HepG2 (cell line): ENCODE measurements around the gene ATP8A1. TPM values are rescaled to one million over a fixed set of nuclear protein-coding genes. Genes with fewer than 3 reads are reported as not detected.

Experiments used
- ATAC-seq: fragments of 200-7000 bp; cut with Tn5 transposase; 3 replicates; pipeline ENCODE4 v1.9.1; 2020; ENCODE audit warnings: mild to moderate bottlenecking, moderate library complexity
- BruUV-seq: library from RNA; stranded (reverse); fragments of 400-500 nt; replicated peaks from 2 replicates; lab custom pipeline; 2021; lab: Mats Ljungman, UMichigan
- CTCF ChIA-PET: fragments of 300-600 bp; formaldehyde crosslinking; extraction: SDS; loops from one replicate; lab custom pipeline; 2021; ENCODE audit warnings: low total read pairs, inconsistent platforms, low intra/inter-chr PET ratio; lab: Yijun Ruan, JAX
- POLR2A ChIA-PET: fragments of 350-600 bp; sonication (Branson Sonifier 250); formaldehyde crosslinking; loops from one replicate; lab custom pipeline; 2020; ENCODE audit warnings: antibody characterized with exemption, inconsistent platforms; lab: Yijun Ruan, JAX
- DNase-seq: peaks from one replicate; pipeline ENCODE4 v3.0.0-alpha.2; 2015; ENCODE audit warnings: low spot score
- FAIRE-seq: peaks from 3 replicates; lab custom pipeline; 2011; peaks lifted over from hg19 to GRCh38; lab: Jason Lieb, UNC
- H2AFZ ChIP-seq: one replicate; pipeline ENCODE4 v1.6.1; 2011; ENCODE audit warnings: low read length, inconsistent platforms
- H3K27ac ChIP-seq: fragments of 300-600 bp; 3 replicates; pipeline ENCODE4 v1.8.0; 2011; ENCODE audit warnings: mixed run types, mild to moderate bottlenecking, mixed read lengths, low read length, inconsistent platforms; ENCODE audit not compliant: insufficient read depth; ENCODE audit errors: extremely low read length
- H3K27me3 ChIP-seq, 2 experiments: fragments of 200-600 bp in 1 of 2; 2 replicates in 1 of 2; 3 replicates in 1 of 2; pipeline versions ENCODE4 v1.6.0 to v1.8.0; 2011; ENCODE audit warnings: low read length in 2 of 2, mild to moderate bottlenecking in 2 of 2, moderate library complexity in 2 of 2, inconsistent platforms in 1 of 2; ENCODE audit not compliant: insufficient read depth in 2 of 2, control insufficient read depth in 1 of 2
- H3K36me3 ChIP-seq, 2 experiments: fragments of 200-600 bp in 1 of 2; replicated peaks in 1 of 2; 2 replicates in 1 of 2; 3 replicates in 1 of 2; pipeline versions ENCODE4 v1.5.1 to v1.8.0; 2011; ENCODE audit warnings: low read length in 2 of 2, inconsistent platforms in 1 of 2; ENCODE audit not compliant: insufficient read depth in 2 of 2, control insufficient read depth in 1 of 2
- H3K4me1 ChIP-seq: 2 replicates; pipeline ENCODE4 v1.5.1; 2012; ENCODE audit warnings: low read length, inconsistent platforms; ENCODE audit not compliant: insufficient read depth
- H3K4me2 ChIP-seq: 2 replicates; pipeline ENCODE4 v1.6.0; 2011; ENCODE audit warnings: low read depth, low read length, inconsistent platforms
- H3K4me3 ChIP-seq, 3 experiments: fragments of 200-600 bp in 1 of 3; sonication (generic), shearing (Covaris generic) in 1 of 3; replicated peaks in 1 of 3; 2 replicates each; pipeline ENCODE4 v1.5.1; 2011 to 2016; ENCODE audit warnings: low read length in 3 of 3, inconsistent platforms in 2 of 3, low read depth in 2 of 3, mild to moderate bottlenecking in 2 of 3, control low read depth in 1 of 3, mixed read lengths in 1 of 3; ENCODE audit not compliant: insufficient read depth in 1 of 3
- H3K79me2 ChIP-seq: one replicate; pipeline ENCODE4 v1.6.1; 2011; ENCODE audit warnings: low read length, inconsistent platforms; ENCODE audit not compliant: insufficient read depth
- H3K9ac ChIP-seq: 2 replicates; pipeline ENCODE4 v1.6.0; 2011; ENCODE audit warnings: mild to moderate bottlenecking, low read depth, low read length, inconsistent platforms; ENCODE audit not compliant: insufficient read depth
- H3K9me3 ChIP-seq: 2 replicates; pipeline ENCODE4 v1.5.1; 2012; ENCODE audit warnings: mild to moderate bottlenecking, low read length
- H4K20me1 ChIP-seq: 2 replicates; pipeline ENCODE4 v1.6.0; 2011; ENCODE audit warnings: inconsistent platforms, mild to moderate bottlenecking, low read length, moderate library complexity; ENCODE audit not compliant: insufficient read depth
- DZIP1 ChIP-seq: sonication (generic); formaldehyde crosslinking; IDR thresholded peaks from 2 replicates; pipeline ENCODE4 v1.5.0; 2020; ENCODE audit warnings: mild to moderate bottlenecking, missing genetic modification reagents
- FOXK2 ChIP-seq: fragments of 450-650 bp; IDR thresholded peaks from 2 replicates; pipeline ENCODE4 v1.6.1; 2016
- HCFC1 ChIP-seq: fragments of 150-350 bp; IDR thresholded peaks from 2 replicates; pipeline ENCODE4 v1.6.1; 2014; ENCODE audit warnings: low read depth, low read length
- LCORL ChIP-seq, 2 experiments: fragments of 450-650 bp in 1 of 2; sonication (generic) in 1 of 2; formaldehyde crosslinking in 1 of 2; IDR thresholded peaks; 2 replicates each; pipeline versions ENCODE4 v1.5.0 to v1.6.1; 2017 to 2020; ENCODE audit warnings: antibody characterized with exemption in 1 of 2, missing genetic modification reagents in 1 of 2
- NR2F1 ChIP-seq, 2 experiments: fragments of 450-650 bp in 1 of 2; formaldehyde crosslinking in 1 of 2; IDR thresholded peaks; 2 replicates each; pipeline versions ENCODE4 v1.5.0 to v1.6.1; 2016 to 2020; ENCODE audit warnings: mild to moderate bottlenecking in 1 of 2, missing compliant biosample characterization in 1 of 2, missing genetic modification reagents in 1 of 2, moderate library complexity in 1 of 2
- TFE3 ChIP-seq: IDR thresholded peaks from 2 replicates; pipeline ENCODE4 v1.6.1; 2016
- ZBTB21 ChIP-seq: sonication (generic); formaldehyde crosslinking; IDR thresholded peaks from 2 replicates; pipeline ENCODE4 v1.4.0; 2020; ENCODE audit warnings: missing genetic modification reagents
- ZNF562 ChIP-seq: sonication (generic); formaldehyde crosslinking; IDR thresholded peaks from 2 replicates; pipeline ENCODE4 v1.8.0; 2022; ENCODE audit warnings: missing genetic modification reagents, borderline replicate concordance
- ZNF616 ChIP-seq: sonication (generic); formaldehyde crosslinking; IDR thresholded peaks from 2 replicates; pipeline ENCODE4 v1.5.0; 2020; ENCODE audit warnings: low read depth, mild to moderate bottlenecking, missing genetic modification reagents
- WGBS: methylation state at CpG from one replicate; pipeline ENCODE4 v1.1.6; 2017; ENCODE audit warnings: low lambda C conversion rate; 5-methylcytosine and 5-hydroxymethylcytosine counted together
- in situ Hi-C: cut with HindIII; loops from 2 replicates; pipeline ENCODE4 v1.10.0; 2017; ENCODE audit warnings: low pct_unique_long_range_greater_than_20kb; ENCODE audit not compliant: extremely low pct_ligation_motif_present
- intact Hi-C: fragments of 100-400 bp; cut with micrococcal nuclease; formaldehyde crosslinking; loops from one replicate; pipeline ENCODE4 v1.10.0; 2022; ENCODE audit not compliant: unreplicated experiment
- polyA plus RNA-seq, 8 experiments: library from polyadenylated mRNA; depleted of rRNA in 3 of 8; stranded (reverse) in 7 of 8; unstranded in 1 of 8; fragments of >200 nt; fragmentation: Illumina TruSeq in 4 of 8; extraction: Trizol in 4 of 8; gene quantifications; 2 replicates each; pipeline versions ENCODE4 v1.2.1 to v1.2.3, GENCODE V29; 2011 to 2016; ENCODE audit warnings: low read depth in 4 of 8, missing spikeins in 1 of 8, mixed read lengths in 1 of 8; ENCODE audit not compliant: insufficient read depth in 1 of 8
- total RNA-seq, 5 experiments: library from RNA; depleted of rRNA; stranded (reverse); fragments of >200 nt; fragmentation: Illumina TruSeq; extraction: Trizol; gene quantifications; 2 replicates each; pipeline ENCODE4 v1.2.3, GENCODE V29; 2016; ENCODE audit warnings: low read depth in 1 of 5

Gene ATP8A1
- total and polyA plus RNA-seq, 2 of the 13 experiments (the other 11 are each of a cell fraction or from before 2014, with no cell fraction given): 1.7 to 6.2 TPM

- H3K79me2 ChIP-seq: no peaks in the 10 kb centered on the region
- TF ChIP-seq LCORL (IDR thresholded peaks at IDR 0.05): peak; percentile 52; the same call in 1 of the 2 replicates
- no peak for TF ChIP-seq LCORL (CRISPR knock-in tag; IDR thresholded peaks at IDR 0.05)
- no peak for TF ChIP-seq NR2F1 (CRISPR knock-in tag; IDR thresholded peaks at IDR 0.05)
- ChIA-PET CTCF (no interaction called here), POLR2A (no interaction called here)
- no peak for DNase-seq
- no peaks in the 10 kb centered on the region for H3K36me3 ChIP-seq
- no peak overlapping the region for H3K9ac ChIP-seq
- in situ Hi-C loops (no loop called here), intact Hi-C loops (no loop called here)
- H3K27ac ChIP-seq: no peak overlapping the region
- no TSS peak for BruUV-seq
- no peaks in the 10 kb centered on the region for H3K27me3 ChIP-seq
- no peak for FAIRE-seq
- H3K4me3 ChIP-seq: no peak overlapping the region
- H4K20me1 ChIP-seq: no peaks in the 10 kb centered on the region
- H3K4me1 ChIP-seq: no peaks in the 10 kb centered on the region
- no peaks in the 10 kb centered on the region for H3K9me3 ChIP-seq
- H2AFZ ChIP-seq: no peak overlapping the region
- no peak overlapping the region for H3K4me2 ChIP-seq
- no peak for ATAC-seq
- 2% methylated on average over 4 of the region's 4 CpGs for WGBS
Measured at GRCh38 chr4:42706086-42706485, 49.2 kb upstream of the ATP8A1 start.

GRCh38 chr4:42703813-42704212, 46.9 kb upstream of the ATP8A1 start:
- Histone ChIP-seq H3K9ac (no peak overlapping the region), H3K36me3 (no peaks in the 10 kb centered on the region), H4K20me1 (no peaks in the 10 kb centered on the region), H3K27ac (no peak overlapping the region), H3K27me3 (no peaks in the 10 kb centered on the region), H3K4me3 (no peak overlapping the region), H3K9me3 (no peaks in the 10 kb centered on the region), H3K4me1 (no peaks in the 10 kb centered on the region), H2AFZ (no peak overlapping the region), H3K79me2 (no peaks in the 10 kb centered on the region), H3K4me2 (no peak overlapping the region)
- intact Hi-C loops: no loop called here
- 44% methylated on average over 5 of the region's 5 CpGs for WGBS
- ATAC-seq (no peak), FAIRE-seq (no peak), DNase-seq (no peak)
- no TSS peak for BruUV-seq
- ChIA-PET POLR2A (no interaction called here), CTCF (no interaction called here)
- TF ChIP-seq ZBTB21 (CRISPR knock-in tag): no peak
- no peak for TF ChIP-seq ZNF616 (CRISPR knock-in tag)
- no peak for TF ChIP-seq TFE3 (CRISPR knock-in tag)
- no peak for TF ChIP-seq HCFC1
- TF ChIP-seq ZNF562 (CRISPR knock-in tag): no peak
- TF ChIP-seq DZIP1 (CRISPR knock-in tag): no peak
- no peak for TF ChIP-seq FOXK2
- in situ Hi-C loops: no loop called here
